H9 (cell line): ENCODE data around the gene TRPT1. TPM values are rescaled to one million over a fixed set of nuclear protein-coding genes. Genes with fewer than 3 reads are reported as not detected.

ENCODE experiments used
- DNase-seq: peaks from one replicate; pipeline ENCODE4 v3.0.0-alpha.2; 2017
- H2AFZ ChIP-seq: one replicate; pipeline ENCODE4 v1.6.1; 2013; ENCODE audit warnings: mild to moderate bottlenecking, low read length, control low read depth, moderate library complexity
- H2AK5ac ChIP-seq: 2 replicates; pipeline ENCODE4 v1.6.1; 2013; ENCODE audit warnings: low read length, control low read depth, mixed read lengths; ENCODE audit not compliant: insufficient read length
- H2BK120ac ChIP-seq: one replicate; pipeline ENCODE4 v1.6.1; 2013; ENCODE audit warnings: low read depth, mild to moderate bottlenecking, low read length, control low read depth, inconsistent platforms; ENCODE audit not compliant: poor library complexity, severe bottlenecking
- H2BK12ac ChIP-seq: 2 replicates; pipeline ENCODE4 v1.6.1; 2013; ENCODE audit warnings: low read length, control low read depth, mixed read lengths, low read depth; ENCODE audit not compliant: insufficient read length
- H2BK15ac ChIP-seq: 2 replicates; pipeline ENCODE4 v1.6.1; 2013; ENCODE audit warnings: low read depth, low read length, control low read depth
- H2BK20ac ChIP-seq: one replicate; pipeline ENCODE4 v1.6.1; 2013; ENCODE audit warnings: low read depth, mild to moderate bottlenecking, low read length, control low read depth, inconsistent platforms; ENCODE audit not compliant: poor library complexity, severe bottlenecking
- H2BK5ac ChIP-seq: 2 replicates; pipeline ENCODE4 v1.6.1; 2013; ENCODE audit warnings: low read length, control low read depth, mixed read lengths; ENCODE audit not compliant: insufficient read length
- H3K14ac ChIP-seq: 2 replicates; pipeline ENCODE4 v1.6.1; 2013; ENCODE audit warnings: low read length, control low read depth; ENCODE audit not compliant: insufficient read depth
- H3K18ac ChIP-seq: 2 replicates; pipeline ENCODE4 v1.6.1; 2013; ENCODE audit warnings: low read depth, mild to moderate bottlenecking, mixed read lengths, low read length, control low read depth; ENCODE audit not compliant: insufficient read length
- H3K23ac ChIP-seq: 2 replicates; pipeline ENCODE4 v1.6.1; 2013; ENCODE audit warnings: low read length, control low read depth, mixed read lengths, low read depth; ENCODE audit not compliant: insufficient read length
- H3K23me2 ChIP-seq: 2 replicates; pipeline ENCODE4 v1.6.1; 2013; ENCODE audit warnings: low read depth, mild to moderate bottlenecking, mixed read lengths, low read length, control low read depth; ENCODE audit not compliant: insufficient read length, poor library complexity, severe bottlenecking
- H3K27ac ChIP-seq: 2 replicates; pipeline ENCODE4 v1.5.1; 2013; ENCODE audit warnings: low read length, control low read depth, mixed read lengths, low read depth; ENCODE audit not compliant: insufficient read length
- H3K27me3 ChIP-seq: 2 replicates; pipeline ENCODE4 v1.6.1; 2013; ENCODE audit warnings: low read length, control low read depth, inconsistent platforms; ENCODE audit not compliant: insufficient read depth
- H3K4ac ChIP-seq: 2 replicates; pipeline ENCODE4 v1.6.1; 2013; ENCODE audit warnings: low read depth, mild to moderate bottlenecking, control low read depth, inconsistent platforms, low read length, moderate library complexity
- H3K4me1 ChIP-seq: 2 replicates; pipeline ENCODE4 v1.6.1; 2013; ENCODE audit warnings: low read length, control low read depth, inconsistent platforms; ENCODE audit not compliant: insufficient read depth
- H3K4me2 ChIP-seq: 2 replicates; pipeline ENCODE4 v1.6.1; 2013; ENCODE audit warnings: low read length, control low read depth, mixed read lengths; ENCODE audit not compliant: insufficient read length, insufficient read depth
- H3K56ac ChIP-seq: 2 replicates; pipeline ENCODE4 v1.6.1; 2013; ENCODE audit warnings: low read depth, mild to moderate bottlenecking, mixed read lengths, low read length, control low read depth; ENCODE audit not compliant: insufficient read length
- H3K79me1 ChIP-seq: 2 replicates; pipeline ENCODE4 v1.6.1; 2013; ENCODE audit warnings: low read depth, mild to moderate bottlenecking, moderate library complexity, low read length, control low read depth, inconsistent platforms; ENCODE audit not compliant: insufficient read depth, poor library complexity, severe bottlenecking
- H3K79me2 ChIP-seq: 2 replicates; pipeline ENCODE4 v1.6.1; 2013; ENCODE audit warnings: low read length, control low read depth, inconsistent platforms; ENCODE audit not compliant: insufficient read depth
- H3K9ac ChIP-seq: 2 replicates; pipeline ENCODE4 v1.6.1; 2013; ENCODE audit warnings: low read length, control low read depth, mixed read lengths; ENCODE audit not compliant: insufficient read length; ENCODE audit errors: extremely low read depth
- H3K9me3 ChIP-seq: one replicate; pipeline ENCODE4 v1.6.1; 2013; ENCODE audit warnings: low read depth, low read length, inconsistent platforms; ENCODE audit not compliant: control insufficient read depth
- H3T11ph ChIP-seq: one replicate; pipeline ENCODE4 v1.6.1; 2013; ENCODE audit warnings: mild to moderate bottlenecking, low read length, control low read depth, inconsistent platforms
- H4K20me1 ChIP-seq: one replicate; pipeline ENCODE4 v1.6.1; 2013; ENCODE audit not compliant: control insufficient read depth, insufficient read length, insufficient read depth
- H4K5ac ChIP-seq: 2 replicates; pipeline ENCODE4 v1.6.1; 2013; ENCODE audit warnings: low read depth, mild to moderate bottlenecking, mixed read lengths, low read length, control low read depth; ENCODE audit not compliant: insufficient read length
- H4K8ac ChIP-seq: replicated peaks from 2 replicates; pipeline ENCODE4 v1.6.1; 2013; ENCODE audit warnings: low read length, control low read depth, mixed read lengths, low read depth; ENCODE audit not compliant: insufficient read length
- H4K91ac ChIP-seq: 2 replicates; pipeline ENCODE4 v1.6.1; 2013; ENCODE audit warnings: low read depth, mild to moderate bottlenecking, moderate library complexity, mixed read lengths, low read length, control low read depth; ENCODE audit not compliant: insufficient read length
- H3K27ac Mint-ChIP-seq, 3 experiments: 2 replicates in 2 of 3; 3 replicates in 1 of 3; pipeline ENCODE4 v1.8.0; 2020 to 2021; ENCODE audit warnings: mixed read lengths in 3 of 3, mild to moderate bottlenecking in 1 of 3, moderate library complexity in 1 of 3
- H3K27me3 Mint-ChIP-seq: 2 replicates; pipeline ENCODE4 v1.8.0; 2021; ENCODE audit warnings: low read depth, mild to moderate bottlenecking, moderate library complexity, mixed read lengths
- H3K36me3 Mint-ChIP-seq, 3 experiments: 2 replicates in 2 of 3; 3 replicates in 1 of 3; pipeline ENCODE4 v1.8.0; 2020 to 2021; ENCODE audit warnings: low read depth in 3 of 3, mixed read lengths in 3 of 3; ENCODE audit not compliant: insufficient read depth in 1 of 3
- H3K4me1 Mint-ChIP-seq, 2 experiments: 2 replicates each; pipeline ENCODE4 v1.8.0; 2020; ENCODE audit warnings: mixed read lengths in 2 of 2
- H3K4me3 Mint-ChIP-seq, 2 experiments: 2 replicates in 1 of 2; 3 replicates in 1 of 2; pipeline ENCODE4 v1.8.0; 2020 to 2021; ENCODE audit warnings: mild to moderate bottlenecking in 2 of 2, mixed read lengths in 2 of 2, moderate library complexity in 1 of 2
- H3K9me3 Mint-ChIP-seq, 2 experiments: 2 replicates in 1 of 2; 3 replicates in 1 of 2; pipeline ENCODE4 v1.8.0; 2020; ENCODE audit warnings: mild to moderate bottlenecking in 2 of 2, mixed read lengths in 2 of 2, moderate library complexity in 1 of 2
- CTCF ChIP-seq: fragments of 200-600 bp; sonication (generic); conservative IDR thresholded peaks from 3 replicates; pipeline ENCODE4 v1.8.0; 2021; ENCODE audit warnings: antibody characterized with exemption, mild to moderate bottlenecking
- WGBS: extraction: QIAGEN DNeasy Blood & Tissue Kit; methylation state at CpG from one replicate; pipeline ENCODE4 v1.1.7; 2013; ENCODE audit warnings: missing lambda C conversion rate, low lambda C conversion rate, mixed read lengths; ENCODE audit not compliant: insufficient read length; ENCODE audit errors: extremely low coverage; 5-methylcytosine and 5-hydroxymethylcytosine counted together
- total RNA-seq: library from RNA; stranded (reverse); gene quantifications from 2 replicates; pipeline ENCODE4 v1.2.1, GENCODE V29; 2021

The TRPT1 gene
- total RNA-seq, 1 experiment from 2014 or later, result 33.6 TPM

- Mint-ChIP-seq H3K27me3 (no peaks in the 10 kb centered on the region), H3K27ac (no peak overlapping the region; a peak in 1 of 7 replicates)
- H3K14ac ChIP-seq, result no peak overlapping the region
Observed at GRCh38 chr11:64266339-64266738, 40.4 kb upstream of the TRPT1 start.

More at GRCh38 chr11:64266339-64266738, 40.4 kb upstream of the TRPT1 start:
- Histone ChIP-seq H3T11ph (no peak overlapping the region), H3K27ac (no peak overlapping the region), H3K79me2 (no peaks in the 10 kb centered on the region), H4K8ac (no peak overlapping the region), H2BK120ac (no peak overlapping the region), H4K5ac (no peak overlapping the region), H3K23ac (no peak overlapping the region), H3K79me1 (no peaks in the 10 kb centered on the region), H2BK20ac (no peak overlapping the region), H2BK12ac (no peak overlapping the region), H3K18ac (no peak overlapping the region), H2BK5ac (no peak overlapping the region), H3K9me3 (no peaks in the 10 kb centered on the region), H4K20me1 (no peaks in the 10 kb centered on the region), H3K4me1 (no peaks in the 10 kb centered on the region), H3K4me2 (no peak overlapping the region), H3K27me3 (no peaks in the 10 kb centered on the region), H4K91ac (no peak overlapping the region), H2AFZ (no peak overlapping the region), H3K9ac (no peak overlapping the region), H2AK5ac (no peak overlapping the region), H3K4ac (no peak overlapping the region), H3K56ac (no peak overlapping the region), H2BK15ac (no peak overlapping the region), H3K23me2 (peaks cover 10% of the 10 kb centered on the region)
- H3K4me3 Mint-ChIP-seq, result no peak overlapping the region
- H3K36me3 Mint-ChIP-seq, result peaks cover 27 to 62% (median 47%) of the 10 kb centered on the region in 3 experiments
- WGBS, result no CpG with 5 or more reads among the region's 15 CpGs
- H3K4me1 Mint-ChIP-seq, result peaks cover 11 to 21% of the 10 kb centered on the region in 2 experiments
- DNase-seq, result no peak
- no peaks in the 10 kb centered on the region for H3K9me3 Mint-ChIP-seq
- TF ChIP-seq CTCF, result no peak
